ENCODE results near the gene ZFYVE27.
"Not testable (repeated sequence)": the region's sequence is repeated elsewhere in the genome, so short reads cannot be mapped to it uniquely, and the experiment has no call there.

- TF ChIP-seq CTCF (IDR thresholded peaks at IDR 0.05; ENCODE audit: low read depth, low read length); EZH2phosphoT487 (IDR thresholded peaks at IDR 0.05; ENCODE audit: low read depth): not testable (repeated sequence)
Observed at GRCh38 chr10:97698072-97698655, 38.8 kb upstream of the ZFYVE27 start.
